Fibroblast of villous mesenchyme (primary cell): ENCODE measurements around the gene AKAP6. TPM values are rescaled to one million over a fixed set of nuclear protein-coding genes. Genes with fewer than 3 reads are reported as not detected.

Source experiments
- DNase-seq: peaks from one replicate; pipeline ENCODE4 v3.0.0-alpha.2; 2010; ENCODE audit warnings: low read depth
- H3K4me3 ChIP-seq: 2 replicates; pipeline ENCODE4 v1.5.1; 2011; ENCODE audit warnings: low read depth, mild to moderate bottlenecking, low read length
- small RNA-seq: library from RNA; depleted of rRNA; stranded (forward); fragments of <200 nt; gene quantifications from one replicate; pipeline ENCODE3, GENCODE V24; 2012
- total RNA-seq: library from RNA; depleted of rRNA; stranded (reverse); fragments of >200 nt; gene quantifications from 2 replicates; pipeline ENCODE4 v1.2.3, GENCODE V29; 2012
- TF ChIP-seq, protein P1 (sequence below): IDR thresholded peaks from 2 replicates; pipeline ENCODE4 v1.5.1; 2012; ENCODE audit warnings: low read depth, mild to moderate bottlenecking, low read length; ENCODE audit not compliant: insufficient read depth

AKAP6 gene
- total RNA-seq, 1 donor: 3.9 TPM

DNA sequence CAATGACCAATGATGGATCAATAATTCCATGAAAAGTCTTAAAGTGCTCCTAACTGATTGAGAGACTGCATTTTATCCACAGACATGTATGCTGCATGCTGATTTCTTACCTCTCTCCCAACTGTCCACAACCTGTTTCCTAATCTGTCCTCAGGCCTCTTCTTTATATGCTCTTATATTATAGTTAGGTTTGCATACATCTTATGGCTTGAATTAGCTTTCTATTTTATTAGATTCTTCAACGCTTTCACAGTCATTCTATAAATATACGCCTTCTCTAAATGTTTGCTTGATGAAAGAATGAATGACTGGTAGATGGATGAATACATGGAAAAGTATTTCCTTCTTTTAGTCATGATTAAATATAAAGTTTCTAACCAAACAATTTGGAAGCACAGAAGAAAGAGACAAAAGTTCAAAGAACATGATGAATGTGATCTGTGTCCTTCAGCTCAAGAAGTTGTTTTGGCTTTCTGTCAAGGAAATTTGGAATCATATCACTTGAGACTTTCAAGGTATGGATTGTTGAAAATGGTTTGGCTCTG is 517.8 kb downstream of the AKAP6 start:
- no peak for DNase-seq
- H3K4me3 ChIP-seq: no peak overlapping the region
- TF ChIP-seq, protein P1, sequence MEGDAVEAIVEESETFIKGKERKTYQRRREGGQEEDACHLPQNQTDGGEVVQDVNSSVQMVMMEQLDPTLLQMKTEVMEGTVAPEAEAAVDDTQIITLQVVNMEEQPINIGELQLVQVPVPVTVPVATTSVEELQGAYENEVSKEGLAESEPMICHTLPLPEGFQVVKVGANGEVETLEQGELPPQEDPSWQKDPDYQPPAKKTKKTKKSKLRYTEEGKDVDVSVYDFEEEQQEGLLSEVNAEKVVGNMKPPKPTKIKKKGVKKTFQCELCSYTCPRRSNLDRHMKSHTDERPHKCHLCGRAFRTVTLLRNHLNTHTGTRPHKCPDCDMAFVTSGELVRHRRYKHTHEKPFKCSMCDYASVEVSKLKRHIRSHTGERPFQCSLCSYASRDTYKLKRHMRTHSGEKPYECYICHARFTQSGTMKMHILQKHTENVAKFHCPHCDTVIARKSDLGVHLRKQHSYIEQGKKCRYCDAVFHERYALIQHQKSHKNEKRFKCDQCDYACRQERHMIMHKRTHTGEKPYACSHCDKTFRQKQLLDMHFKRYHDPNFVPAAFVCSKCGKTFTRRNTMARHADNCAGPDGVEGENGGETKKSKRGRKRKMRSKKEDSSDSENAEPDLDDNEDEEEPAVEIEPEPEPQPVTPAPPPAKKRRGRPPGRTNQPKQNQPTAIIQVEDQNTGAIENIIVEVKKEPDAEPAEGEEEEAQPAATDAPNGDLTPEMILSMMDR: no peak

DNA sequence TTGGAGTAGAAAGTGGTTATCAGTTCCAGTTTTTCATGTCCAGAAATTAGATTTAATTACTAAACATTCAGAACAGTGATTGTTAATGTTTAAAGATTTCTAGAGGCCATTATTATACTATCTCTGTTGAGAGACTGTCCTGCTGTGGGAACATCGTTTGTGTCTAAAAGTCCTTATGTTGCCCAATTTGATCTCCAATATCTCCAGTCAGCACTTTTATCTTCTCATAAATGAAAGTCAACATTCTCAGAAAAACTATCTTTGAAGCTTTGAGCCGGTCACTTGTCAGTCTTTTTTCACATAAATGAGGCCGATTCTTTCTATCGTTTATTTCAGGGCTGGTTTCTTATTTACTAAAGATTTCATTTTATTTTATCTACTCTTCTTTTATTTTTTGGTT is 518.8 kb downstream of the AKAP6 start:
- no peak for DNase-seq
- H3K4me3 ChIP-seq: no peak overlapping the region
- TF ChIP-seq, protein P1: no peak

DNA sequence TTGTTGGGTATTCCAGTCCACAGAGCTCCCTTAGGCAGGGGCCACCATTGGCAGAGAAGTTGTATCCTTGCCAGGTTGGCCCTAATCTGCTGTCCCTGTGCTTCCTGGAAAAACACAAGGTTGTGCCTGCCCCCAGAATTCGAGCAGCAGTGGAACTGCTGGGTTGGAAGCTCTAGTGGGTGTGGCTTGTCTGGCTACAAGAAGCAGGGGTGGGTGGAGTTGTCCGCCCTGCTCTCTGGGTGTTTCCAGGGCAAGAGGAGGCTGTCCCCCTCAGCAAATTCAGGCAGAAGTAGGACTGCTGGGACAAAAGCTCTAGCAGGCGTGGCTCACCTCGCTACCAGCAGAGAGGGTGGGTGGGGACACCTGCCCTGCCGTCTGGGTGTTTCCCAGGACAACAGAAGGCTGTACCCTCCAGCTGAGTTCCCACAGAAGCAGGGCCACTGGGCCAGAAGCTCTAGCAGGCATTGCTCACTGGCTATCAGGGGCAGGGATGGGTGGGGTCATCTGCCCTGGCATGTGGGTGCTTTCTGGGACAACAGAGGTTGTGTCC is 536.8 kb downstream of the AKAP6 start:
- DNase-seq: no peak
- no peak overlapping the region for H3K4me3 ChIP-seq
- TF ChIP-seq, protein P1: no peak

DNA sequence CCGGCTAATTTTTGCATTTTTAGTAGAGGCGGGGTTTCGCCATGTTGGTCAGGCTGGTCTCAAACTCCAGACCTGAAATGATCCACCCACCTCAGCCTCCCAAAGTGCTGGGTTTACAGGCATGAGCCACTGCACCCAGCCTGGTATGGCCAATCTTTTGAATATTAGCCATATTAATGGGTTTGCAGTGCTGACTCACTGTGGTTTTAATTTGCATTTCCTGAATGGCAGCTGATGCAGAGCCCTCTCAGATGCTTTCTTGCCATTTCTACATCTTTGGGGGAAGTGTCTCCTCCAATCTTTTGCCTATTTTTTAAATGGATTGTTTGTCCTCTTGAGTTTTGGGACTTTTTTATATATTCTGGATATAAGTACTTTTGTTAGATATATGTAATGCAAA is 554.1 kb downstream of the AKAP6 start:
- no peak for DNase-seq
- no peak overlapping the region for H3K4me3 ChIP-seq
- TF ChIP-seq, protein P1: no peak

Small RNAs within 50 kb of the gene (small RNA-seq; reads per million reads assigned to genes)
- gene RN7SL660P: not detected

Other genes starting within 250 kb of the AKAP6 start
- not detected in 2 replicates for gene RNU6-7, start 127.3 kb upstream of the AKAP6 start, total RNA-seq
- gene RNU6-8, start 126.0 kb upstream of the AKAP6 start, total RNA-seq: not detected in 2 replicates